NT2/D1 (cell line): ENCODE data around the gene PPARA.

Experiments
- SUZ12 ChIP-seq: IDR thresholded peaks from 2 replicates; pipeline ENCODE4 v1.6.1; 2011; ENCODE audit not compliant: insufficient read length, insufficient read depth; ENCODE audit errors: extremely low read depth
- YY1 ChIP-seq: IDR thresholded peaks from 2 replicates; pipeline ENCODE4 v1.6.1; 2011; ENCODE audit not compliant: insufficient read length, insufficient read depth

DNA sequence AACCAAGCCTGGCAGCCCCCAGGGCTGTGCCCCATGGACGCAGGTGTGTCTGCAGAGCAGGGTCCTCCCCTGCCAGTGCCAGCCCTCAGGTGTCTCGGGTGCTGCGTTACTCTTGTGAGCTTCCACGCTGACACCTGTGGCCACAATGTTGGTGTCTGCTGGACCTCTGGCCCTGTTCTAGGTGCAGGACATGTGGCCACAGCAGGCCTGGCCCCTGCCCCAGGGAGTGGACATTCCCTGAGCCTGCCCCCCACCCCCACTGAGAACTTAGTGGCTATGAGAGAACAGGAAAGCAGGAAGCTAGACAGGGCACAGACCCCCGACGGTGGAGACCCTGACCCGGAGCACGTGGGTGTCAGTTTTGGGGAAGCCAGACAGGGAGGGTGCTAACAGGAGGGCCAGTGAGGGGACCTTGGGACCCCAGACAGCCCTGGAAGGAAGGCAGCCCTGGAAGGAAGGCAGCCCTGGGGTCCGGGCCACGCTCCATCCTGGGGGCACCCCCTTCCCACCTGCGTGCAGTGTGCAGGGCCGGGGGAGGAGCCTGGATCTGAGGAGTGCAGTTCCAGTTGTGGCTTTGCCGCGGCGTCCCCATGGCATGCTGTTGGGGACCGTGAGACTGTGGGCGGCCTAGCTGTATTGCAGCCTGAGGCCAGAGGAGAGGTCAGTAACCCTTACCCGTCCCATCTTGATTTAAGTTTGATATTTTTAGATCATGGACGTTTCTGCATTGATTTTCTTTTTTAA, 43.9 kb upstream of the PPARA start:
- no peak for TF ChIP-seq YY1
- TF ChIP-seq SUZ12, result no peak
